MM.1S (cell line): ENCODE results near the gene SOWAHC.

ENCODE experiments used
- CTCF ChIP-seq: fragments of 300-600 bp; sonication (generic); IDR thresholded peaks from 2 replicates; pipeline ENCODE4 v1.5.1; 2016; ENCODE audit warnings: antibody characterized with exemption, low read length, mixed read lengths
- EZH2 ChIP-seq: fragments of 300-600 bp; sonication (generic); optimal IDR thresholded peaks from 2 replicates; pipeline ENCODE3; 2017; ENCODE audit warnings: low read depth, mild to moderate bottlenecking, antibody characterized with exemption, low read length, mixed read lengths
- EZH2phosphoT487 ChIP-seq: fragments of 300-600 bp; sonication (generic); IDR thresholded peaks from 2 replicates; pipeline ENCODE4 v1.6.1; 2018; ENCODE audit warnings: antibody characterized with exemption, low read length

DNA sequence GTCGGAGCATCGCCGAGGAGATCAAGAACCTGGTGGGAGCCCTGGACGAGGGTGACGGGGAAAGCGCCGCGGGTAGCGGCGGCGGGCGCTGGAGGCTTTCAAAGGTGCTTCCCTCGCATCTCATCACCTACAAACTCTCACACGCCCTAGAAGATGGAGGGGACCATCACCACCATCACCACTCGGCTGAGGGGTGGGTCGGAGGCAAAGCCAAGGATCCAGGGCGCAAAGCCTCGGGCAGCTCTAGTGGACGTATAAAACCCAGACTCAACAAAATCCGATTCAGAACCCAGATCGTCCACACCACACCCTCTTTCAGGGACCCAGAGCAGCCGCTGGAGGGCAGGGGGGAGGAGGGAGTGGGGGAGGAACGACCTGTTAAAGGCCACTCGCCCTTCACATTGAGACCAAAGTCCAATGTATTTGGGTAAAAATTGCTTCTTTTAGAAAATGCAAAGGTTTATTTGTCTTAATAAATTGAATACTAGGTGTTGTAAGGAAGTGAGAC lies 1.5 kb downstream of the SOWAHC start:
- TF ChIP-seq CTCF (no peak), EZH2phosphoT487 (no peak), EZH2 (no peak)
